Liver (tissue), 9 donors: Measurements from ENCODE around the gene NECTIN1. TPM values are rescaled to one million over a fixed set of nuclear protein-coding genes. Genes with fewer than 3 reads are reported as not detected.

ENCODE experiments used
- DNase-seq: peaks from one replicate; pipeline ENCODE4 v3.0.0-alpha.2; 2017; ENCODE audit warnings: low spot score
- H3K27ac ChIP-seq, 2 donors: one replicate each; pipeline ENCODE4 v1.7.0; 2013; ENCODE audit warnings: inconsistent platforms in 2 of 2, low read length in 2 of 2, control low read depth in 1 of 2, low read depth in 1 of 2, mild to moderate bottlenecking in 1 of 2
- H3K27me3 ChIP-seq, 4 donors: one replicate each; pipeline versions ENCODE4 v1.6.1 to v1.7.0; 2013; ENCODE audit warnings: low read length in 3 of 4, inconsistent platforms in 1 of 4, mild to moderate bottlenecking in 1 of 4, moderate library complexity in 1 of 4; ENCODE audit not compliant: control insufficient read depth in 4 of 4, insufficient read depth in 4 of 4
- H3K36me3 ChIP-seq, 4 donors: one replicate each; pipeline versions ENCODE4 v1.6.1 to v1.7.0; 2013; ENCODE audit warnings: low read length in 3 of 4, mild to moderate bottlenecking in 3 of 4, low read depth in 1 of 4, moderate library complexity in 1 of 4; ENCODE audit not compliant: control insufficient read depth in 4 of 4, insufficient read depth in 3 of 4
- H3K4me1 ChIP-seq, 4 donors: one replicate each; pipeline versions ENCODE4 v1.6.1 to v1.7.0; 2013; ENCODE audit warnings: low read length in 3 of 4, mild to moderate bottlenecking in 3 of 4, moderate library complexity in 1 of 4; ENCODE audit not compliant: control insufficient read depth in 4 of 4, insufficient read depth in 4 of 4
- H3K4me3 ChIP-seq, 3 donors: one replicate each; pipeline versions ENCODE4 v1.6.1 to v1.7.0; 2013; ENCODE audit warnings: low read length in 3 of 3, control low read depth in 1 of 3, low read depth in 1 of 3, mild to moderate bottlenecking in 1 of 3
- H3K9ac ChIP-seq, 2 donors: one replicate each; pipeline ENCODE4 v1.7.0; 2013; ENCODE audit warnings: low read length in 2 of 2, mild to moderate bottlenecking in 2 of 2, moderate library complexity in 2 of 2, control low read depth in 1 of 2, low read depth in 1 of 2
- H3K9me3 ChIP-seq, 4 donors: one replicate each; pipeline versions ENCODE4 v1.6.1 to v1.7.0; 2013; ENCODE audit warnings: low read length in 3 of 4; ENCODE audit not compliant: control insufficient read depth in 4 of 4
- EGR1 ChIP-seq, 2 donors: IDR thresholded peaks; 2 replicates each; pipeline ENCODE4 v1.6.1; 2016 to 2018; ENCODE audit warnings: antibody characterized with exemption in 2 of 2, low read depth in 2 of 2
- FOXA1 ChIP-seq: IDR thresholded peaks from 2 replicates; pipeline ENCODE4 v1.6.1; 2016; ENCODE audit warnings: antibody characterized with exemption
- FOXA2 ChIP-seq: IDR thresholded peaks from 2 replicates; pipeline ENCODE4 v1.6.1; 2016; ENCODE audit warnings: antibody characterized with exemption
- GABPA ChIP-seq, 2 donors: IDR thresholded peaks in 1 of 2; conservative IDR thresholded peaks in 1 of 2; 2 replicates each; pipeline ENCODE4 v1.6.1; 2016; ENCODE audit warnings: antibody characterized with exemption in 2 of 2, mild to moderate bottlenecking in 1 of 2, moderate library complexity in 1 of 2
- HNF4A ChIP-seq, 2 donors: conservative IDR thresholded peaks; 2 replicates each; pipeline ENCODE4 v1.6.1; 2016; ENCODE audit warnings: antibody characterized with exemption in 2 of 2, mild to moderate bottlenecking in 2 of 2
- HNF4G ChIP-seq: IDR thresholded peaks from 2 replicates; pipeline ENCODE4 v1.6.1; 2016; ENCODE audit warnings: antibody characterized with exemption
- JUND ChIP-seq, 2 donors: IDR thresholded peaks; 2 replicates each; pipeline ENCODE4 v1.6.1; 2016; ENCODE audit warnings: antibody characterized with exemption in 2 of 2
- NR2F2 ChIP-seq: IDR thresholded peaks from 2 replicates; pipeline ENCODE4 v1.6.1; 2016; ENCODE audit warnings: antibody characterized with exemption
- RAD21 ChIP-seq, 2 donors: IDR thresholded peaks; 2 replicates each; pipeline ENCODE4 v1.6.1; 2016; ENCODE audit warnings: antibody characterized with exemption in 2 of 2, mild to moderate bottlenecking in 2 of 2
- RXRA ChIP-seq, 2 donors: IDR thresholded peaks; 2 replicates each; pipeline ENCODE4 v1.6.1; 2017 to 2018; ENCODE audit warnings: antibody characterized with exemption in 2 of 2, mild to moderate bottlenecking in 1 of 2
- SP1 ChIP-seq: IDR thresholded peaks from 2 replicates; pipeline ENCODE4 v1.6.1; 2018; ENCODE audit warnings: antibody characterized with exemption, mild to moderate bottlenecking
- TAF1 ChIP-seq: conservative IDR thresholded peaks from 2 replicates; pipeline ENCODE4 v1.6.1; 2016; ENCODE audit warnings: antibody characterized with exemption, mild to moderate bottlenecking
- YY1 ChIP-seq: IDR thresholded peaks from 2 replicates; pipeline ENCODE4 v1.6.1; 2016; ENCODE audit warnings: antibody characterized with exemption, mild to moderate bottlenecking
- WGBS: extraction: QIAGEN DNeasy Blood & Tissue Kit; methylation state at CpG from one replicate; pipeline ENCODE4 v1.1.7; 2013; 5-methylcytosine and 5-hydroxymethylcytosine counted together
- polyA plus RNA-seq, 2 donors: library from polyadenylated mRNA; stranded (reverse) in 1 of 2; unstranded in 1 of 2; fragments of 200-250 nt in 1 of 2; fragments of >200 nt in 1 of 2; fragmentation: Nextera tagmentation in 1 of 2; extraction: Ambion mirVana in 1 of 2; gene quantifications; one replicate each; pipeline versions ENCODE4 v1.2.1 to v1.2.3, GENCODE V29; 2013 to 2015
- total RNA-seq, 2 donors: library from RNA; depleted of rRNA; stranded (reverse); fragments of >200 nt; gene quantifications; one replicate each; pipeline ENCODE4 v1.2.3, GENCODE V29; 2014
- TF ChIP-seq, protein P1 (sequence below): IDR thresholded peaks from 2 replicates; pipeline ENCODE4 v1.6.1; 2016; ENCODE audit warnings: antibody characterized with exemption
- TF ChIP-seq, protein P2 (sequence below): IDR thresholded peaks from 2 replicates; pipeline ENCODE4 v1.6.1; 2016; ENCODE audit warnings: antibody characterized with exemption, mild to moderate bottlenecking
- TF ChIP-seq, protein P3 (sequence below): IDR thresholded peaks from 2 replicates; pipeline ENCODE4 v1.6.1; 2016; ENCODE audit warnings: antibody characterized with exemption
- TF ChIP-seq, protein P4 (sequence below): fragments of 150-350 bp; IDR thresholded peaks from 2 replicates; pipeline ENCODE4 v1.5.1; 2017; ENCODE audit warnings: improper control_type of control experiment, low read depth, low read length; ENCODE audit not compliant: missing input control
- donor health status: healthy.
- donor health status: healthy.
- donor health status: healthy.
- donor health status: healthy.
- donor health status: healthy.

NECTIN1 gene
- total and polyA plus RNA-seq, 4 donors, result 0.69 to 7.7 (median 5.0) TPM

GRCh38 chr11:119723243-119723951 is 5.6 kb downstream of the NECTIN1 start:
- no peak for DNase-seq
- H3K36me3 ChIP-seq, result no peaks in the 10 kb centered on the region
- H3K9ac ChIP-seq, result no peak overlapping the region

DNA sequence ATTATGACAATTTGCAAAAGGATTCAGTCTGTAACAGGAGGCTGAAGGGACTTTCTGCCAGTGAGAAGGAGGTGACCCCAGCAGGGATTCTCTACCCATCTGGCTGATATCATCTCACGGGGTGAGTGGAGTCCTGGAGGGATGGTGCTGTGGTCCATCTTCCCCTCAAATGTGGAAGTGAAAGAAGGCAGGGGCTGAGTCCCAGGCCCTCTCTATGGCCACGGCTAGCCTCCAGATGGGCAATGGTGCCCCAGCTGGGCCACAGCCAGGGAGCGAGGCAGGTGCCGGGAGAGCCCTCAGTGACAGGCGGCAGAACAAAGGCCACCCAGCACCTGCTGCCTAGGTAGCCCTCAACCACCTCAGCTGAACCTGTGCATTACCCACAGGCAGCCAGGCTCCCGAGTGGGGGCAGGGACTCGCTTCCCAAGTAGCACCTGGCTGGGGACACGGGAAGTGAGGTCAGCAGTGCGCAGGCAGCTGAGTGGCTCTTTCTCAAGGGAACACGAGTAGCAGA is 6.7 kb downstream of the NECTIN1 start:
- no peak for DNase-seq
- 88% methylated on average over 10 of the region's 10 CpGs for WGBS
- Histone ChIP-seq H3K27ac (no peak overlapping the region), H3K9ac (no peak overlapping the region), H3K36me3 (no peaks in the 10 kb centered on the region), H3K4me3 (no peak overlapping the region), H3K27me3 (no peaks in the 10 kb centered on the region), H3K9me3 (no peaks in the 10 kb centered on the region), H3K4me1 (peaks cover 8 to 22% (median 17%) of the 10 kb centered on the region in 4 donors)
- TF ChIP-seq FOXA1 (no peak), NR2F2 (no peak), HNF4G (no peak), FOXA2 (no peak), EGR1 (IDR thresholded peaks at IDR 0.05; ENCODE audit: low read depth in 2 of 2) (no peak), YY1 (no peak), HNF4A (conservative IDR thresholded peaks at IDR 0.05) (no peak), GABPA (IDR thresholded peaks at IDR 0.05 in 1 of 2, conservative IDR thresholded peaks at IDR 0.05 in 1 of 2) (no peak), RXRA (IDR thresholded peaks at IDR 0.05) (no peak), TAF1 (no peak), JUND (IDR thresholded peaks at IDR 0.05) (no peak), SP1 (no peak), RAD21 (IDR thresholded peaks at IDR 0.05) (no peak)
- TF ChIP-seq, protein P1, sequence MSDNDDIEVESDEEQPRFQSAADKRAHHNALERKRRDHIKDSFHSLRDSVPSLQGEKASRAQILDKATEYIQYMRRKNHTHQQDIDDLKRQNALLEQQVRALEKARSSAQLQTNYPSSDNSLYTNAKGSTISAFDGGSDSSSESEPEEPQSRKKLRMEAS, result no peak
- TF ChIP-seq, protein P2, sequence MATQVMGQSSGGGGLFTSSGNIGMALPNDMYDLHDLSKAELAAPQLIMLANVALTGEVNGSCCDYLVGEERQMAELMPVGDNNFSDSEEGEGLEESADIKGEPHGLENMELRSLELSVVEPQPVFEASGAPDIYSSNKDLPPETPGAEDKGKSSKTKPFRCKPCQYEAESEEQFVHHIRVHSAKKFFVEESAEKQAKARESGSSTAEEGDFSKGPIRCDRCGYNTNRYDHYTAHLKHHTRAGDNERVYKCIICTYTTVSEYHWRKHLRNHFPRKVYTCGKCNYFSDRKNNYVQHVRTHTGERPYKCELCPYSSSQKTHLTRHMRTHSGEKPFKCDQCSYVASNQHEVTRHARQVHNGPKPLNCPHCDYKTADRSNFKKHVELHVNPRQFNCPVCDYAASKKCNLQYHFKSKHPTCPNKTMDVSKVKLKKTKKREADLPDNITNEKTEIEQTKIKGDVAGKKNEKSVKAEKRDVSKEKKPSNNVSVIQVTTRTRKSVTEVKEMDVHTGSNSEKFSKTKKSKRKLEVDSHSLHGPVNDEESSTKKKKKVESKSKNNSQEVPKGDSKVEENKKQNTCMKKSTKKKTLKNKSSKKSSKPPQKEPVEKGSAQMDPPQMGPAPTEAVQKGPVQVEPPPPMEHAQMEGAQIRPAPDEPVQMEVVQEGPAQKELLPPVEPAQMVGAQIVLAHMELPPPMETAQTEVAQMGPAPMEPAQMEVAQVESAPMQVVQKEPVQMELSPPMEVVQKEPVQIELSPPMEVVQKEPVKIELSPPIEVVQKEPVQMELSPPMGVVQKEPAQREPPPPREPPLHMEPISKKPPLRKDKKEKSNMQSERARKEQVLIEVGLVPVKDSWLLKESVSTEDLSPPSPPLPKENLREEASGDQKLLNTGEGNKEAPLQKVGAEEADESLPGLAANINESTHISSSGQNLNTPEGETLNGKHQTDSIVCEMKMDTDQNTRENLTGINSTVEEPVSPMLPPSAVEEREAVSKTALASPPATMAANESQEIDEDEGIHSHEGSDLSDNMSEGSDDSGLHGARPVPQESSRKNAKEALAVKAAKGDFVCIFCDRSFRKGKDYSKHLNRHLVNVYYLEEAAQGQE, result no peak
- TF ChIP-seq, protein P3, sequence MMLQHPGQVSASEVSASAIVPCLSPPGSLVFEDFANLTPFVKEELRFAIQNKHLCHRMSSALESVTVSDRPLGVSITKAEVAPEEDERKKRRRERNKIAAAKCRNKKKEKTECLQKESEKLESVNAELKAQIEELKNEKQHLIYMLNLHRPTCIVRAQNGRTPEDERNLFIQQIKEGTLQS, result no peak
- TF ChIP-seq, protein P4, sequence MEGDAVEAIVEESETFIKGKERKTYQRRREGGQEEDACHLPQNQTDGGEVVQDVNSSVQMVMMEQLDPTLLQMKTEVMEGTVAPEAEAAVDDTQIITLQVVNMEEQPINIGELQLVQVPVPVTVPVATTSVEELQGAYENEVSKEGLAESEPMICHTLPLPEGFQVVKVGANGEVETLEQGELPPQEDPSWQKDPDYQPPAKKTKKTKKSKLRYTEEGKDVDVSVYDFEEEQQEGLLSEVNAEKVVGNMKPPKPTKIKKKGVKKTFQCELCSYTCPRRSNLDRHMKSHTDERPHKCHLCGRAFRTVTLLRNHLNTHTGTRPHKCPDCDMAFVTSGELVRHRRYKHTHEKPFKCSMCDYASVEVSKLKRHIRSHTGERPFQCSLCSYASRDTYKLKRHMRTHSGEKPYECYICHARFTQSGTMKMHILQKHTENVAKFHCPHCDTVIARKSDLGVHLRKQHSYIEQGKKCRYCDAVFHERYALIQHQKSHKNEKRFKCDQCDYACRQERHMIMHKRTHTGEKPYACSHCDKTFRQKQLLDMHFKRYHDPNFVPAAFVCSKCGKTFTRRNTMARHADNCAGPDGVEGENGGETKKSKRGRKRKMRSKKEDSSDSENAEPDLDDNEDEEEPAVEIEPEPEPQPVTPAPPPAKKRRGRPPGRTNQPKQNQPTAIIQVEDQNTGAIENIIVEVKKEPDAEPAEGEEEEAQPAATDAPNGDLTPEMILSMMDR, result no peak

More at GRCh38 chr11:119723243-119723951, 5.6 kb downstream of the NECTIN1 start:
- Histone ChIP-seq H3K9me3 (no peaks in the 10 kb centered on the region), H3K27me3 (no peaks in the 10 kb centered on the region), H3K27ac (no peak overlapping the region), H3K4me3 (no peak overlapping the region), H3K4me1 (peaks cover 6 to 20% (median 15%) of the 10 kb centered on the region in 4 donors)
- TF ChIP-seq, protein P1, result no peak
- TF ChIP-seq RAD21 (IDR thresholded peaks at IDR 0.05) (no peak), SP1 (no peak), RXRA (IDR thresholded peaks at IDR 0.05) (no peak), JUND (IDR thresholded peaks at IDR 0.05) (no peak)
- WGBS, result 76% methylated on average over 6 of the region's 6 CpGs
